H7 (cell line): ENCODE results near the gene PRC1. TPM values are rescaled to one million over a fixed set of nuclear protein-coding genes. Genes with fewer than 3 reads are reported as not detected.
"Not testable (repeated sequence)": the region's sequence is repeated elsewhere in the genome, so short reads cannot be mapped to it uniquely, and the experiment has no call there.

ENCODE experiments used
- DNase-seq: peaks from one replicate; pipeline ENCODE4 v3.0.0; 2012
- H3K27me3 ChIP-seq: 2 replicates; pipeline ENCODE4 v1.6.0; 2011; ENCODE audit warnings: mild to moderate bottlenecking, low read length; ENCODE audit not compliant: control insufficient read depth, insufficient read depth
- H3K36me3 ChIP-seq: replicated peaks from 2 replicates; pipeline ENCODE4 v1.5.1; 2011; ENCODE audit warnings: low read length; ENCODE audit not compliant: control insufficient read depth, insufficient read depth
- H3K4me3 ChIP-seq: 2 replicates; pipeline ENCODE4 v1.5.1; 2011; ENCODE audit warnings: low read depth, mild to moderate bottlenecking, control low read depth, low read length, moderate library complexity; ENCODE audit not compliant: insufficient read depth
- total RNA-seq: library from RNA; depleted of rRNA; stranded (reverse); fragments of >200 nt; shearing (Covaris generic); gene quantifications from 2 replicates; pipeline ENCODE4 v1.2.3, GENCODE V29; 2014; rRNA removed

PRC1 gene
- total RNA-seq, 1 experiment from 2014 or later, result 143 TPM

GRCh38 chr15:90924375-90924774, 70.0 kb downstream of the PRC1 start:
- no peaks in the 10 kb centered on the region for H3K27me3 ChIP-seq
- no peak for DNase-seq
- H3K36me3 ChIP-seq, result no peaks in the 10 kb centered on the region; the same call in none of the 2 replicates
- no peak overlapping the region for H3K4me3 ChIP-seq

GRCh38 chr15:90922712-90923322, 71.5 kb downstream of the PRC1 start:
- H3K4me3 ChIP-seq, DNase-seq, H3K27me3 ChIP-seq, H3K36me3 ChIP-seq: not testable (repeated sequence)

DNA sequence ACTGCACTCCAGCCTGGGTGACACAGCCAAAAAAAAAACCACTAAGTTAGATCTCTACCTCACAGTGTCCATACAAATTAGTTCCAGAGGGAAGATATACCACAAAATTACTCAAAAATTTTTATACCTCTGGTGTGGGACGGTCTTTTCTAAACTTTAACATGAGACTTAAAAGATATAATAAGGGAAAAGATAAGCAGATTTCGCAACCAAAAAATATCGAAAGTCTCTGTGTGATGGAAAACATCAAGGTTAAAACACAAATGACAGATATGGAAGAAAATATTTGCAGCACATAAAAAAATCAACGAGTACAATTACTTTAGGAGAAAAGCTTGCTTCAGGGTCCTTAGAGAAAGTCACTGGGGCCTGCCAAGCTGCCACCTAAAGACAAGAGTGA, 72.4 kb downstream of the PRC1 start:
- DNase-seq, result no peak
- no peaks in the 10 kb centered on the region for H3K27me3 ChIP-seq
- H3K4me3 ChIP-seq, result no peak overlapping the region
- peaks cover 1% of the 10 kb centered on the region for H3K36me3 ChIP-seq

- H3K27me3 ChIP-seq, result no peaks in the 10 kb centered on the region
- no peak overlapping the region for H3K4me3 ChIP-seq
- DNase-seq, result no peak
- peaks cover 1% of the 10 kb centered on the region for H3K36me3 ChIP-seq
Observed at GRCh38 chr15:90918835-90919234, 75.5 kb downstream of the PRC1 start.

DNA sequence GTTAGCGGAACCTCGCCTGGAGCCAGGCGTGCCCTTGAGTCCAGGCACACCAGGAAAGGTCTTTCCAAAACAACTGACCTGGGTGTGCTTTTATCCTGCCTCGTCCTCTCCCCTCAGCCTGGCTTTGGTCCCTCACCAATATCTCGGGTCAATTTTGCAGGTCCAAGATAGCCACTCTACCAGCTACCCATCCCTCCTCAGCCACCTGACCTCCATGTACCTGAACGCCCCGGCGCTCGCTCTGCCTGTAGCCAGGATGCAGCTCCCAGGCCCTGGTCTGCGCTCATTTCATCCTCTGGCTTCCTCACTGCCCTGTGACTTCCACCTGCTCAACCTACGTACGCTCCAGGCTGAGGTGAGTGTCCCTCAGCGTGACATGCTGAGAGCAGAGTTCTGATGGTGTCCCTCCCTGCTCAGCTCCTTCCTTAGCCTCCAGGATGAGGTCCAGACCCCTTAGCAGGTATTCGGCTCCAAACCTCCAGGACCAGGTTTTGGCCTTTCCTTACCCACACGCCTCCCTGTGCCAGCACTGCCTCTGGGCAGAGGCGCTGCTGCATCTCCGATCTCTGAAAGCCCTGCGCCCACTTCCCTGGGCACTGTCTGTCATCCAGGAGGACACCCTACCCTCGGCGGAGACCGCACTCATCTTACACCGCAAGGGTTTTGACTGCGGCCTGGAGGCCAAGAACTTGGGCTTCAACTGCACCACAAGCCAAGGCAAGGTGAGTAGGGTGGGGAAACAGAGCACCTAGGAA, 76.1 kb downstream of the PRC1 start:
- no peaks in the 10 kb centered on the region for H3K27me3 ChIP-seq
- no peak overlapping the region for H3K4me3 ChIP-seq
- peaks cover 1% of the 10 kb centered on the region for H3K36me3 ChIP-seq
- DNase-seq, result no peak

GRCh38 chr15:90917569-90917968, 76.8 kb downstream of the PRC1 start:
- H3K4me3 ChIP-seq, result no peak overlapping the region

GRCh38 chr15:90916461-90916860, 77.9 kb downstream of the PRC1 start:
- Histone ChIP-seq H3K27me3 (no peaks in the 10 kb centered on the region), H3K36me3 (peaks cover 3% of the 10 kb centered on the region), H3K4me3 (no peak overlapping the region)
- DNase-seq, result no peak

More at GRCh38 chr15:90917569-90917968, 76.8 kb downstream of the PRC1 start:
- DNase-seq, result no peak
- Histone ChIP-seq H3K36me3 (peaks cover 3% of the 10 kb centered on the region), H3K27me3 (no peaks in the 10 kb centered on the region)

Other genes with a start within 250 kb of the PRC1 start
- gene FURIN, start 125.9 kb downstream of the PRC1 start, total RNA-seq, result 56.5 and 68.9 TPM in 2 replicates
- gene FES, start 110.0 kb downstream of the PRC1 start, total RNA-seq, result 11.2 and 13.6 TPM in 2 replicates
- 7.4 and 11.6 TPM in 2 replicates for gene MAN2A2, start 91.2 kb downstream of the PRC1 start, total RNA-seq
- gene HDDC3, start 62.0 kb downstream of the PRC1 start, total RNA-seq, result 16.2 and 19.4 TPM in 2 replicates
- 85.9 and 87.2 TPM in 2 replicates for gene UNC45A, start 59.2 kb downstream of the PRC1 start, total RNA-seq
- 28.3 and 39.4 TPM in 2 replicates for gene RCCD1, start 39.7 kb downstream of the PRC1 start, total RNA-seq
- 13.7 and 16.6 TPM in 2 replicates for gene VPS33B, start 28.1 kb upstream of the PRC1 start, total RNA-seq
- gene SV2B, start 105.7 kb upstream of the PRC1 start, total RNA-seq, result under 0.01 and 0.03 TPM in 2 replicates